GM21526 (cell line): Measurements from ENCODE around the gene C10orf67.

Experiments used
- ATAC-seq: cut with Tn5 transposase; IDR thresholded peaks from one replicate; pipeline ENCODE4 v1.9.1; 2021; ENCODE audit warnings: moderate library complexity; ENCODE audit not compliant: unreplicated experiment, low FRiP score

C10orf67 gene

DNA sequence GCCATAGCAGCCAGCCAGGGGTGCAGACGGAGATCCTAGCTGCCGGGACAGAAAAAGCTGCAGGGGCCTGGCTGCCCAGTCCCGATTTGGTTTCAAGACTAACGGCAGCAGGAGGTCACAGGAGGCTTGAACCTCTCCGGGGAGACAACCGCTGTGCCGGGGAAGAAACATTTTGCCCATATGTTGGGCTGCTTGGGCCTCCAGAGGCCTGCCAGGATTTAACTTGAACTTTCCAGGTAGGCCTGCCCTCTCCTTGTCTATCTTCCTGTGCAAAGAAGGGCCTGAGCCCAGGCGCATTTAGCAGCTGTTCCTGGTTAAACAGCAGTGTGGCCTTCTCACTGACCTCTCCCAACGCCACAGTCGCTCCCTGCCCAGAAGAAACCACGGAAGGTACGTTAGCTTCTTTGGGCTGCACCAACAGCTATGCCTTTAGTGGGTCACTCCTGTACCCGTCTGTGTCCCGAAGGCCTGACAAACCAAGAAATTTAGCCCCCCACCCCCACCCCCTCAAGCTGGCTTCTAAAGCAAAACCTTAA lies 169.6 kb downstream of the C10orf67 start:
- ATAC-seq, result no peak

GRCh38 chr10:23174074-23174976 lies 170.3 kb downstream of the C10orf67 start:
- ATAC-seq, result no peak

GRCh38 chr10:23173214-23174073 lies 171.2 kb downstream of the C10orf67 start:
- ATAC-seq, result no peak

DNA sequence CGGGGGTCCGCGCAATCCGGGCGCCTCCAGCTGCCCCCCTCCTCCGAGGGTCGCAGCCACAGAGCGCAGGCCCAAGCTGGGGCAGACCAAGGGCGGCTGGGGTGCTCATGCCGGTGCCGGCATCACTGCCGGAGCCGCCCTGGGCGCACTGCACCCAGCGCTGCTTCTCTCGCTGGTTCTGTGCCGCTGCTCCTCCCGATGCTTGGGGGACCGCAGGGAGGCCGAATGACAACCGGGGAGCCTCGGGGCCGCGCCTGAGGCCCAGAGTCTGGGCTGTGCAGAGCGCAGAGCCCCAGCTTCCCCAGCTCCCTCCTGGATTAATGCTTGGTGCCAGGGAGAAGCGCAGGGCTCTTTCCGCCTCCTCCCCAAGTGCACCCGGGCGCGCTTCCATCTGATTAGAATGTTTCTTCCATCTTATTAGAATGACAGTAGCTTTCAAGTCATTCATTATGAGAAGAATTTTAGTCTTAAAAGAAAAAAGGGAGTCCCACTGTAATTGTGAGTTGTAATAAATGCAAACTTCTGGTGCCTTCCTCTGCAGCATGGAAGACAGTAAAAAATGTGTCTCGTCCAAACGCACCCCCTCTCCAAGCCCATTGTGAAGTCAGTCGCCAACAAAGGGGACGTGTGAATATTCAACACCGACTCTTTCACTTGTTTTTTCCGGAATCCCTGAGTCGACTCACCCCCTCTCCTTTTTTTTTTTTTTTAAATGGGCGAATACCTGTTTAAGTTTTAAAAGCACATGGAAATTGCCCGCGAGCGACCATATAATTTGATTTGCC lies 172.0 kb downstream of the C10orf67 start:
- ATAC-seq, result no peak

DNA sequence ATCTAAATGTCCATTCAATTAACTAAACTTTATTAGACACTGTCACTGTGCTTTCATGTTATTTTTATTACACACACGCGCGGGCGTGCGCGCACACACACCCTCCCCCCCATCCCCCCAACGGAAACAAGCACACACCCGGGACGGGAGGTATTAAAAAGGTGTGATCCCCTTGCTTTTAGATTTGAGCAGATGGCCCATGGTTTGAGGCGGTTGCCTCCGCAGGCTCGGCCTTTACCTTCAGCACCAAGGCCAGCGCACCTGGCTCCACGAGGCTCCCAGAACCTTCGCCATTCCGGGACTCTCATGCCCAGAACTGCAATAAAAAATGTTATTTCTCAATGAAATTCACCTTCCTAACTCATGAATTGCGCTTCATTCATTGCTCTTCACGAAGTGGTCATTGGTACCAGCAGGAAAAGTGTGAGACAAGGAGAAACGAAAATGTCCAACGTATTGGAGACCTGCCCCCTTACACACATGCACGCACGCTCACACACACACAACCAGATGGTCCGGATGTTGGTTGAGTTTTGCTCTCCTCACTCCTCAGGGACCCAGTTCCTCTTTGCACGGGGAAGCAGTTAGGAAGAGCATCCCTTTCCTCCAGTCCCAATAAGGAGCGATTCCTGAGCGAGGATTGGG lies 173.2 kb downstream of the C10orf67 start:
- no peak for ATAC-seq

- peak; percentile 74 for ATAC-seq
Observed at GRCh38 chr10:23158370-23158769, 186.2 kb downstream of the C10orf67 start.

GRCh38 chr10:23157691-23158369 lies 186.8 kb downstream of the C10orf67 start:
- ATAC-seq, result peak; percentile 61

DNA sequence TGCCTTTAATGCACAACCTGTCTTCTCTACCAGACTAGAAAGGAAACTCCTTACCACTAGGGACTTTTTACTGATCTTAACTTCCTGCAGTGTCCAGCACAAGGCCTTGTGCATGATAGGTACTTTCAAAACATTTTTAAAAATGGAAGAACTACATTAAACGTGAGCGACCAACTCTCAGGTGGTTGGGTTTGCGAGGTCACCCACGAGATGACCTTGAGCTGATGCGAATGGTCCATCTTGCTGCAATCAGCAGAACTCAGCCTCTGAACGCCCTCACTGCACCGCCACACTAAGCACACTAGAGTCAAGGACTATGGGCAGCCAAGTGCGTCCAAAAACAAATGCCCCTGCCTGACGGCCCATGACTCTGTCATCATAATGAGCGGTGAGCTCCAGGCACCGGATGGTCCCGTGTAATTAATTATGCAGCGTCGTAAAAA lies 187.3 kb downstream of the C10orf67 start:
- ATAC-seq, result no peak

DNA sequence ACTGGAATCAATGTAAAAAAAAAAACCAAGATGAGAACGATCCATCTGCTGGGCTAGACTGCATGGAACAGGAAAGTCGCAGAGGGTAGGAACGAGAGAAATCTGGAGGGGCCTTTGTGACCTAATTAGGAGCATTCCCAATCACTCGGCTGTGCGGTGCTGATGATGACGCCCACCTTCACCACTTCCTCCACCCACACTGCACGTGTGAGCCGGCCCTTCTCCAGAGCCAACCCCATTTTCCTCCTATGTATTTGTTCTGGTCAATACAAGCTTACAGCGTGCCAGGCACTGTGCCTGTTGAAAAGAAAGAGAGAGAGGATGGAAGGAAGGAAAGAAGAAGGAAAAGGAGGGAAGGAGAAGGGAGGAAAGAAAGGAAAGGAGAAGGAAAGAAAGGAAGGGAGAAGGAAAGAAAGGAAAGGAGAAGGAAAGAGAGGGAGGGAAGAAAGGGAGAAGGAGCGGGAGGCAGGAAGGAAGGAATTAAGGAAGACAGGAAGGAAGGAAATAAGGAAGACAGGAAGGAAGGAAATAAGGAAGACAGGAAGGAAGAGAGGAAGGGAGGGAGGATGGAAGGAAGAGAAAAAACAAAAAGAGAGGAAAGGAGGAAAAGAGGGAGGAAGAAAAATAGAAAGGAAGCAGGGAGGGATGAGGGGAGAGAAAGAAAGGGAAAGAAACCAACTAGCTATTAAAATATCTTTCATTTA lies 188.0 kb downstream of the C10orf67 start:
- no peak for ATAC-seq

- ATAC-seq, result no peak
Observed at GRCh38 chr10:23155169-23155568, 189.4 kb downstream of the C10orf67 start.
